HL-60 (cell line): ENCODE data around the gene DNAH7.

ENCODE experiments used
- DNase-seq, 2 experiments: peaks; one replicate each; pipeline ENCODE4 v3.0.0-alpha.2; 2010 to 2020; ENCODE audit warnings: low read depth in 1 of 2, low spot score in 1 of 2
- H3K27ac ChIP-seq: fragments of 250-450 bp; sonication (Bioruptor Pico); replicated peaks from 2 replicates; pipeline ENCODE4 v1.5.1; 2020; ENCODE audit warnings: mild to moderate bottlenecking, moderate library complexity
- H3K27me3 ChIP-seq: fragments of 250-450 bp; sonication (Bioruptor Pico); 2 replicates; pipeline ENCODE4 v1.5.1; 2021; ENCODE audit warnings: mild to moderate bottlenecking, moderate library complexity; ENCODE audit not compliant: insufficient read depth, poor library complexity, severe bottlenecking
- H3K4me3 ChIP-seq: replicated peaks from 2 replicates; pipeline ENCODE4 v1.5.1; 2011; ENCODE audit warnings: mild to moderate bottlenecking, control low read depth, low read length; ENCODE audit not compliant: insufficient read depth
- CTCF ChIP-seq: IDR thresholded peaks from one replicate; pipeline ENCODE4 v1.5.1; 2011; ENCODE audit warnings: low read length, control low read depth, inconsistent platforms; ENCODE audit not compliant: insufficient read depth
- GABPA ChIP-seq: IDR thresholded peaks from 2 replicates; pipeline ENCODE4 v1.6.1; 2012; ENCODE audit warnings: low read depth
- POLR2AphosphoS5 ChIP-seq: IDR thresholded peaks from 2 replicates; pipeline ENCODE4 v1.6.1; 2012; ENCODE audit warnings: low read depth
- REST ChIP-seq: IDR thresholded peaks from 2 replicates; pipeline ENCODE4 v1.6.1; 2012; ENCODE audit warnings: low read depth; ENCODE audit not compliant: insufficient replicate concordance
- SPI1 ChIP-seq: IDR thresholded peaks from 2 replicates; pipeline ENCODE4 v1.6.1; 2012; ENCODE audit warnings: low read depth, mild to moderate bottlenecking, borderline replicate concordance

DNAH7 gene

GRCh38 chr2:196041786-196042185, 26.9 kb downstream of the DNAH7 start:
- Histone ChIP-seq H3K27ac (no peak overlapping the region), H3K4me3 (no peak overlapping the region), H3K27me3 (no peaks in the 10 kb centered on the region)
- DNase-seq = no peak
- TF ChIP-seq CTCF = no peak
- no peak for TF ChIP-seq REST
- TF ChIP-seq SPI1 = no peak
- no peak for TF ChIP-seq GABPA
- no peak for TF ChIP-seq POLR2AphosphoS5

GRCh38 chr2:196040218-196040617, 28.4 kb downstream of the DNAH7 start:
- Histone ChIP-seq H3K27me3 (no peaks in the 10 kb centered on the region), H3K27ac (no peak overlapping the region), H3K4me3 (no peak overlapping the region)
- TF ChIP-seq CTCF (no peak), POLR2AphosphoS5 (no peak), GABPA (no peak), SPI1 (no peak), REST (no peak)
- no peak for DNase-seq

GRCh38 chr2:196036442-196036841, 32.2 kb downstream of the DNAH7 start:
- no peak for TF ChIP-seq REST
- TF ChIP-seq POLR2AphosphoS5 = no peak
- no peak for TF ChIP-seq SPI1
- no peak for TF ChIP-seq CTCF
- TF ChIP-seq GABPA = no peak
- no peak overlapping the region for H3K4me3 ChIP-seq
- DNase-seq = no peak
- no peaks in the 10 kb centered on the region for H3K27me3 ChIP-seq
- H3K27ac ChIP-seq = no peak overlapping the region
